Testis (tissue), 2 donors: ENCODE data around the gene ORAI2.

Source experiments
- CTCF ChIP-seq, 3 experiments: fragments of 450-650 bp in 2 of 3; fragments of 200-600 bp in 1 of 3; sonication (generic) in 1 of 3; IDR thresholded peaks; one replicate each; pipeline ENCODE4 v1.5.1; 2016 to 2019; ENCODE audit warnings: antibody characterized with exemption in 3 of 3, mild to moderate bottlenecking in 2 of 3, moderate library complexity in 1 of 3
- POLR2A ChIP-seq: fragments of 450-650 bp; IDR thresholded peaks from one replicate; pipeline ENCODE4 v1.6.1; 2017; ENCODE audit warnings: antibody characterized with exemption, mild to moderate bottlenecking, moderate library complexity

GRCh38 chr7:102467581-102468477 lies 34.5 kb downstream of the ORAI2 start:
- no peak for TF ChIP-seq CTCF (IDR thresholded peaks at IDR 0.05)
- no peak for TF ChIP-seq POLR2A
